Left lobe of liver (tissue), 2 donors: ENCODE measurements around the gene DNAJC16. TPM values are rescaled to one million over a fixed set of nuclear protein-coding genes. Genes with fewer than 3 reads are reported as not detected.
A peak's percentile ranks its signal among the peaks of the same experiment; 100 is the strongest.
"Not testable (repeated sequence)": the region's sequence is repeated elsewhere in the genome, so short reads cannot be mapped to it uniquely, and the experiment has no call there.

Source experiments
- ATAC-seq: fragments of 200-7000 bp; cut with Tn5 transposase; one replicate; pipeline ENCODE4 v1.9.1; 2020; ENCODE audit warnings: mild to moderate bottlenecking, moderate library complexity
- DNase-seq: peaks from one replicate; pipeline ENCODE4 v3.0.0-alpha.2; 2020; ENCODE audit warnings: low spot score
- total RNA-seq: library from RNA; stranded (reverse); gene quantifications from one replicate; pipeline ENCODE4 v1.2.1, GENCODE V29; 2021
- donor health status: DM: no; HTN: no; CAD: no; lungs with moderate emphysema.
- donor health status: DM: no; HTN: yes; CAD: no.

Gene DNAJC16
- total RNA-seq, 1 donor from 2014 or later = 10.0 TPM

DNA sequence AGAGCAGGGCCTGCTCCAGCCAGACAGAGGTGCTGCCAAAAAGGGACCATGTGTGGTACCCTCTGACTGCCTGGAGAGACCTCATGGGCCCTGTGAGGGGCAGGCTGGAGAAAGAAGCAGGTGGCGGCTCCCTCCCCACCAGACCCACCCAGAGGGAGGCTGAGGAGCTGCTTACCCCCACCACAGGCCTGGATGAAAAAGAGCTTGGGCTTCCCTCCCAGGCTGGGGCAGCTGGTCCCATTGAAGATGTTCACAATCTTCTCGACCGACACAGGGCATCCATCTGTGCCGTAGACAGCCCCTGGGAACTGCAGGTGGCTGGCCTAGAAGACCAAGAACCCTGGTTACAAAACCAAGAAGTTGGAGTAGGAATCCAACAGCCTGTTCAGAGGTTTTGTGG, 22.2 kb upstream of the DNAJC16 start:
- no peak for DNase-seq

DNA sequence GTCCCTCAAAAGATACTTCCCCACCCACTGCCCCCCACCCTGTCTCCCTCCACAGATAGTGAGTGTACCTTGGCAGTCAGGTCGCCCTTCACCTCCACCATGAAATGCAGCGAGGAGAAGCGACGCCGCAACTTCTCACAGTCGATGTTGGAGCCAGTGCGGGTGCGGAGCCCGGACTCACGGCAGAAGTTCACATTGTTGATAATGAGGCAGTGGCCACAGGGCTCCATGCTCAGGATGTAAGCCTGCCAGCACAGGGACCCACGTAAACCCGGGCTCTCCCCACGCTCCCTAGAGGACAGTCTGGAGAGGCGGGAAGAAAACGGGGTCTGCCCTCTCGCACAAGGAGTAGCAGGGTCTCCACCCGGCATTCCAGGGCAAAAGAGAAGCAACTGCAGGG, 19.8 kb upstream of the DNAJC16 start:
- no peak for DNase-seq
- ATAC-seq = no peak

More for the DNA sequence above, 22.2 kb upstream of the DNAJC16 start:
- no peak for ATAC-seq

DNA sequence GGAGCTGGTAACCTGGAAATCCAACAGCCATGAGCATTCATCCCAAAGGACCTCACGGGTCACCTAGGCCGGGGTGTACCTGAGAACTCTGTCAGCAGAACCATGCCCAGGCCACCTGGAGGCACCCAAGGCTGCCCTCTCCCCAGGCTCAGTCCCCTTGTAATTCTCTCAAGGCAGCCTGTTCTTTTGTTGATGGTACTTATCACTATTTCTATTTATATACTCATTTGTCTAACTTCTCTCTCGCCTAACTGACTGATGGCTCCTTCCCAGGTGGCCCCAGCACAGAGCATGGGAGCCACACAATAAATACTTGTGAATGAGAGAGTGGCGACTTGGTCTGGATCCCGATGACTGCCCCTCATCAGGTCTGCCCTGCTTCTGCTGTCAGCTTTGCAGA, 19.4 kb upstream of the DNAJC16 start:
- DNase-seq (no peak), ATAC-seq (no peak)

DNA sequence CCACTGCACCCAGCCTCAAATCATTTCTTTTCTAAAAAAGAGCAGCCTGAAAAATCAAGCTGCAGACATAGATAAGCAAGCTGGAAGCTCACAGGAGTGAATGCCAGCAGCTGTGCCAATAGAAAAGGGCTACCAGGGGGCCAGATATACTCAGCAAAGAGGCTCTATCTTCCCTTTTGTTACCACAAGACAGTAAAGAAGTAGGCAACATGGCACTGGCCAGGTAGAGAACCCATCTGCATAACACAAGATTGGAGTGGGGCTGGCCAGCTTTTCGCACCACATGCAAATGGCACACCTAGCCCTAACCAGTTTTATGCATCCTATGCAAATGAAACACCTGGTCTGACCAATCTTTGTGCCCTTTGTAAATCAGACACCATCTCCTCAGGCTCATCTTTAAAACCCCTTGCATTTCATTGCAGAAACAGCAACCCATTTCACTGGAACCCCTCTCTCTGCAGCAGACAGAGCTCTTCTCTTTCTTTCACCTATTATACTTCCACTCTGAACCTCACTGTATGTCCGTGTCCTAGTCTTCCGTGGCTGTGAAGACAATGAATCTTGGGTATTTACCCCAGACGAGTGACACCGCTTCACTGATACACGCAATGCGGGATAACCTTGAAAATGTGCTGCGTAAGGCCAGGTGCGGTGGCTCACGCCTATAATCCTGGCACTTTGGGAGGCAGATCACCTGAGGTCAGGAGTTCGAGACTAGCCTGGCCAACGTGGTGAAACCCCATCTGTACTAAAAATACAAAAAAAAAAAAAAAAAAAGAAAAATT, 17.8 kb upstream of the DNAJC16 start:
- ATAC-seq (no peak), DNase-seq (no peak)

DNA sequence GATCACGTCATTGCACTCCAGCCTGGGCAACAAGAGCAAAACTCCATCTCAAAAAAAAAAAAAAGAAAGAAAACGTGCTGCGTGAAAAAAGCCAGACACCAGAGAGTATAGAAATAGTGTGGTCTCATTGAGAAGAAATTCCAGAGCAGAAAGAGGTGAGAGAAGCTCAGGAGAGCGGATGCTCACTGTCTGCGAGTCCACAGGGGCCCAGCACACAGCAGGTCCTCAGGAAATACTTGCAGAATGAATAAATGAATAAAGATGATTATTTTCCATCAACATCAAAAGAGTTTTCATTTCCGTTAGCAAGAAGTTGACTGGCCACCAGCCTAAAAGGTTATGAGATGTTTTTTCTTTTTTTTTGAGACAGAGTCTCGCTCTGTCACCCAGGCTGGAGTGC, 17.1 kb upstream of the DNAJC16 start:
- no peak for DNase-seq
- no peak for ATAC-seq

DNA sequence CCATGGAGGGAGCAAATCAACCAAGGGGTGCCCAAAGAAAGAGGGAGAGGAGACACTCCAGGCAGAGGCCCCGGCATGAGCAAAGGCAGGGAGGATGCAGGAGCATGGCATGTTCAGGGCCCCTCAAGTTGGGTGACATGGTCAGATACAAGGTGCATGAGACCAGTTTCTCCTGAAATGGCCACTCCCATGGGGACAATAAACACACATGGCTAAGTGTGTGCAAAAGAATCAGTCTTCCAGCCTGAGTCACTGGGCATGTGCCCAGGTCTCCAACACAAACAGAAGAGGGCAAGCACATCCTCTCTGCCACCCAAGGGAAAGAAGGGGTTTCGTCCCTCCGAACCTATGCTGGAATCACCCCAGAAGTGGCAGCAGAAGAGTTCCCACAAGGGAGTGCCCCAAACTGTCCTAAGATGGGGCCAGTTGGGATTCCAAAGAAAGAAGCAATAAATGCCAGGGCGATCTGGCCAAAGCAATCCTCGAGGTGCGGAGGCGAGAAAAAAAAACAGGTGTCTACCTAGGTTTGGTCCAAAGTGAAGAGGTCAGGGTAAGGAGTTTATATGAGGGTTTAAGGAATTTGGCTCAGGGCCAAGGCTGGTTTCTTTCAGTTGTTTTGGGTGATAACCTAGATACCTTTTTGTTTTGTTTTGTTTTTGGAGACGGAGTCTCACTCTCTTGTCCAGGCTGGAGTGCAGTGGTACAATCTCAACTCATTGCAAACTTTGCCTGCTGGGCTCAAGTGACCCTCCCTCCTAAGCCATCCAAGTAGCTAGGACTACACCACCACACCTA, 15.8 kb upstream of the DNAJC16 start:
- ATAC-seq (no peak), DNase-seq (no peak)

DNA sequence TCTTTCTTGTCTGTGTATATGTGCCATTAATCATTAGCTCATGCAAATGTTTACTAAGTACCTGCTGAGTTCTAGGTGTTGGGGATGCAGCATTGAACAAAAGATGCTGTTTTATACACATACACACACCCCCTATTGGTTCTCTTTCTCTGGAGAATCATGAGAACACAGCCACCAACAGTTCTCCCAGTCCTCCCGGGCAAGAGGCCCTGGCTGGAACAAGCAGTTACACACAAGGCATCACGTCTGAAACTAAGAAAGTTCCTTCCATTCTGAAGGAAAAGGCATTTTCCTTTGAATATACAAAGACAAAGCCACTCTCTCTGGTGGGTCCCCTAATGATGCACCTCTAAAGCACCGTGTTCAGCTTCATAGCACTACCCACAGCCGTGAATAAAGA, 13.5 kb upstream of the DNAJC16 start:
- ATAC-seq = no peak
- no peak for DNase-seq

DNA sequence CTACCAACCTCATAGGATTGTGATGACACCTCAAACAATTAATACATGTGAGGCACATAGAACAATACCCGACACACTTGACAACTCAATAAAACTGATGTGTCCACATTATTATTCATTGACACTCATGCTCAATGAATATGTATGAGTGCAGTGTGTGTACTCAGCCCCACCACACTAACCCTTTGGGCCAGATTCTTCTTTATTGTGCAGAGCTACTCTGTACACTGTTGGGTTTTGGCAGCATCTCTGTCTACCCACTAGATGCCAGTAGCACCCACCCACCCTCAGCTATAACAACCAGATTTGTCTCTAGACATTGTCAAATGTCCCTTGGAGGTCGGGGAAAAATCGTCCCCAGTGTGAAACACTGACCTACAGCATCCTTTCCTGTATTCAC, 12.7 kb upstream of the DNAJC16 start:
- DNase-seq = no peak
- ATAC-seq = no peak

DNA sequence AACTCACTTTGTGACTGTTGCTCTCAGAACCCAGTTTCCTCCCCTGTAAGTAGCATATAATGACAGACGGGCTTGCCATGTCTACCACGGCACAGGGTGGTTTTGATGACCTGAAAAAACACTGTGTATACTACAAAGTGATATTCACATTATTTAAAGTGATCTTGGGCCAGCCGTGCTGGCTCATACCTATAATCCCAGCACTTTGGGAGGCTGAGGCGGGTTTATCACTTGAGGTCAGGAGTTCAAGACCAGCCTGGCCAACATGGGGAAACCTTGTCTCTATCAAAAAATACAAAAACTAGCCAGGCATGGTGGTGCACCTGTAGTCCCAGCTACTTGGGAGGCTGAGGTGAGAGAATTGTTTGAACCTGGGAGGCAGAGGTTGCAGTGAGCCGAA, 12.1 kb upstream of the DNAJC16 start:
- ATAC-seq = not testable (repeated sequence)

DNA sequence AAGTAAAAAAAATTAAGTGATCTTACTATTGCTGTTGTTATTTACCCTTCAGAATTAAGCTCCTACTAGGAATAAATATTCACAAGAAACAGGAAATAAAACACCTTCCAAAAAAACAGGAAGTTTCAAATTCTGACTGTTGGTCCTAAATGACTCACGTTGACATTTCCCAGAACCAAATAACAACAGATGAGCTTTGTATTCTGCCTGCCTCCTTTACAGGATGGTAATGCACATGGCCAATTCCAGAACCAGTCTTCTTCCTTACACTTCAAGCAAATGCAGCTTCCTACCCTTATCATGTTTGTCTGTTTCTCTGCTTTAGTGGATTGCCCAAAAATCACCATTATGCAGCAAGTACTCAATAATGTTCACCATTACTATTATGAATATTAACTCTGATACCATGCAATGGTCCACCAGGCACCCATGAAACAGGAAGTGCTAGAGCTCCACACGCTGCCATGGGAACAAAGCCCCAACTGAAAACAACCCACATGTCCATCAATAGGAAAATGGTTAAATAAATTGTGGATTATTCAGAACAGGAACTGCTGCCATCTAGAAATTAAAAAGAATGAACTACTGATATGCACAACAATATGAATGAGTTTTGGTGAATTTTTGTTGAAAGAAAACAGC, 11.5 kb upstream of the DNAJC16 start:
- DNase-seq (no peak), ATAC-seq (no peak)

More for the DNA sequence above, 12.1 kb upstream of the DNAJC16 start:
- DNase-seq = not testable (repeated sequence)

DNA sequence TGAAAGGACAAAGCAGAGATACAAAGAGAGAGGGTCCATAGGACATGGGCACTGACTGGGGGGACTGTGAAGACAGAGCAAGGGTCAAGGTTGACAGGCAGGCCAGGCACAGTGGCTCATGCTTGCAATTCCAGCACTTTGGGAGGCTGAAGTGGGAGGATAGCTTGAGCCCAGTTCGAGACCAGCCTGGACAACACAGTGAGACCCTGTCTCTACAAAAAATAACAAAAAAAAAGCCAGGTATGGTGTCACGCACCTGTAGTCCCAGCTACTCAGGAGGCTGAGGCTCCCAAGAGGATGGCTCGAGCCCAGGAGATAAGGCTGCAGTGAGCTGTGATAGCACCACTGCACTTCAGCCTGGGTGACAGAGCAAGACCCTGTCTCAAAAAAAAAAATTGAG, 7.0 kb upstream of the DNAJC16 start:
- peak; percentile 16 for DNase-seq
- no peak for ATAC-seq

DNA sequence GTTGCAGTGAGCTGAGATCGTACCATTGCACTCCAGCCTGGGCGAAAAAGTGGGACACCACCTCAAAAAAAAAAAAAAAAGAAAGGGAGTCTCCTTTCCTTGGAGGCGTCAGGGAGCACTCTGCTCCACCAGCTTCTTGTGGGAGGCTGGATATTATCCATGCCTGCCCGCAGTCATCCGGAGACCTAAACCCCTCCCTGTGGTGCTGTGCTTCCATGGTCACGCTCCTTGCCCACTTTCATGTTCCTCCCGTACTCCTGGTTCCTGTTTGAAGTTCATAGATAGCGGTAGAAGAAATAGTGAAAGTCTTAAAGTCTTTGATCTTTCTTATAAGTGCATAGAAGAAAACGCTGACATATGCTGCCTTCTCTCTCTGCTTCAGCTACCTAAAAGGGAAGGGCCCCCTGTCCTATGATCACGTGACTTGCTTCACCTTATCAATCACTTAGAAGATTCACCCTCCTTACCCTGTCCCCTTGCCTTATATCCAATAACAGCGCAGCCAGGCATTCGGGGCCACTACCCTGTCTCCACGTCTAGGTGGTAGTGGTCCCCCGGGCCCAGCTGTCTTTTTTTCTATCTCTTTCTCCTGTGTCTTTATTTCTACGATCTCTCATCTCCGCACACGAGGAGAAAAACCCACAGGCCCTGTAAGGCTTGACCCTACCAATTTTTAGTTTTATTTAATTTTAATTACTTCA, 5.3 kb upstream of the DNAJC16 start:
- DNase-seq = peak; percentile 33
- ATAC-seq = not testable (repeated sequence)

DNA sequence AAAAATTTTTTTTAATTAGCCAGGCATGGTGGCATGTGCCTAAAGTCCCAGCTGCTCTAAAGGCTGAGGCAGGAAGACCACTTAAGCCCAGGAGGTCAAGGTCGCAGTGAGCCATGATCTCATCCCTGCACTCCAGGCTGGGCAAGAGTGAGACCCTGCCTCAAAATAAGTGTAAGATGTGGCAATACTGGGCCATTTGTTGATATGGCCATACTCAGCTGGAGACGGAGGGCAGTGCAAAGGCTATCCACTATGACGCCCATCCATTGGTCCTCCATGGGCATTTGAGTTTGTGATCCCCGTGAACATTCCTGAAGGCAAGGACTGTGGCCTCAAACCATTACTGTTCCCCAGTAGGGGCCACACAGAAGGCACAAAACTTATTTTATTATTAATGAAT, 4.1 kb upstream of the DNAJC16 start:
- ATAC-seq (no peak), DNase-seq (peak; percentile 42)

DNA sequence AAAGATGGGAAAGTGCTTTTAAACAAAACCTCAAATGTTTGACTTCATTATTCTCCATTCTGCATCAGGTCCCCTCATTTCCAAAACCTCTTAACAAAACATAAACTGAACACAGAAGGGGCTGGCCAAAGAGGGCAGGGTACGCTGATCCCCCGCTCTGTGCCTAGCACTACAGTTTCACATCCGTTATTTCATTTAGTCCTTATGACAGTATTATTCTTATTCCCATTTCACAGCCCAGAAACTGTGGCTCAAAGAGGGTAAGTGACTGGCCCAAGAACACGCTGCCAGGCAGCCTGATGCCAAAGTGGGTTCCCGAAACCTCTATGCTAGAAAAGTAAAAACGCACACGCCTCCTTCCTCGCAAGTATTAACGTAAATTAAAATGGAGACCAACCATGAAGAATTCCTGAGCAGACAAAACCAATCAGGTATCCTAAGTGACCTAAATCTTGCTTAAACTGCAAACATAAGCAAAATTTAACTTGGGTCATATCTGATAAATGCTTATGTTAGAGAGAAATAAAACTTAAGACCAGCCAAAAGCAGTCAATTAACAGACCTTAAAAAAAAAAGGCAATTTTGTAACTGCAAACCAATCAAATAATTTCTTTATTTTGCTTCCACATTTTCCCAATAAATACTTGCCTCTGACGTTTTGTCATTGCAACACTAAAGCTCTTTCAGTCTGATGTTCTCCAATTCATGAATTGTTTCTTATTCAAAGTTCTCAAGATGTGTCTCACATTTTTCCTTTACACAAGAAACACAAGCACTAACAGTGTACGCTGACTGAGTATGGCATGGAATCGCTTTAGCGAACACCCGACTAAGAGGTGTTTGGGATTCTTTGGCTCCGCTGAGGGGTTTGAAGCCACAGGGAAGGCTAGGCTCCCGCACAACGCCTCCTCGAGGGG, 3.3 kb upstream of the DNAJC16 start:
- DNase-seq = peak; percentile 43
- no peak for ATAC-seq

DNA sequence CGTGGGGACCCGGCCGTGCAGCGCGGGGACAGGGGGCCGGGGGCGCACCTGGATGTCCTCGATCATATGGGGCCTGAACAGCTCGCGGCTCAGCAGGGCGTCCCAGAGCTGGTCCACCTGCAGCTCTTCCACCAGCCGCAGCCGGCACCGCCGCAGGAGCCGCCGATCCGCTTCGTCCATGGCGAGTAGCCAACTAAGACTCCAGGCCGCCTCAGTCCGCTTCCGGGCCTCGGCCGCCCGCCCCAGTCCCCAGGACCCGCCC, 2.7 kb upstream of the DNAJC16 start, which contains the start of gene CASP9:
Gene CASP9 (minus strand): TSS at position 195 of the 262 bp plus-strand sequence. CDS start 15 bp downstream, at position 180.
- ATAC-seq (no peak), DNase-seq (no peak)

DNA sequence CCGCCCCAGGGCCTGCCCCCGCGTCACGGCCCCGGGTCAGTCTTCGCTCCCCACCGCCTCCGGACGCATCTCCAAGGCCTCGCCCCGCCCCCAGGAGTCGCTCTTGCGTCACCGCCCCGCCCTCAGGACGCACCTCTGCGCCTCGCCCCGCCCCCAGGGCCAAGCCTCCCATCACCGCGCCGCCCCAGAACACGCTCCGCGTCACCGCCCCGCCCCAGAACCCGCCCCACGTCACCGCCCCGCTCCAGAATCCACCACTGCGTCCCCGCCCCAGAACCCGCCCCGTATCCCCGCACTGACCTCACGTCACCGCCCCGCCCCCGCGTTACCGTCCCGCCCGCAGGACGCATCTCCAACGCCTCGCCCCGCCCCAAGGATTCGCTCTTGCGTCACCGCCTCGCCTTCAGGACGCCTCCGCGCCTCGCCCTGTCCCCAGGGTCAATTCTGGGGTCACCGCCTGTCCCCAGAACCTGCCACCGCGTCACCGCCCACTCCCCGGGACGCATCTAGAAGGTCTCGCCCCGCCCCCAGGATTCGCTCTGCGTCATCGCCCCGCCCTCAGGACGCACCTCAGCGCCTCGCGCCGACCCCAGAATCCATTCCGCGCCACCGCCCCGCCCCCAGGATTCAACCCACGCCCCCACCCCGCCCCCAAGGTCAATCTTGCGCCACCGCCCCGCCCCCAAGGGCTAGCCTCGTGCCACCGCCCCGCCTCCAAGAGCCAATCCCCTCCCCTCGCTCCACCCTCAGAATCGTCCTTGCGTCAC, 2.2 kb upstream of the DNAJC16 start:
- DNase-seq = peak; percentile 100
- ATAC-seq = peak; percentile 65

DNA sequence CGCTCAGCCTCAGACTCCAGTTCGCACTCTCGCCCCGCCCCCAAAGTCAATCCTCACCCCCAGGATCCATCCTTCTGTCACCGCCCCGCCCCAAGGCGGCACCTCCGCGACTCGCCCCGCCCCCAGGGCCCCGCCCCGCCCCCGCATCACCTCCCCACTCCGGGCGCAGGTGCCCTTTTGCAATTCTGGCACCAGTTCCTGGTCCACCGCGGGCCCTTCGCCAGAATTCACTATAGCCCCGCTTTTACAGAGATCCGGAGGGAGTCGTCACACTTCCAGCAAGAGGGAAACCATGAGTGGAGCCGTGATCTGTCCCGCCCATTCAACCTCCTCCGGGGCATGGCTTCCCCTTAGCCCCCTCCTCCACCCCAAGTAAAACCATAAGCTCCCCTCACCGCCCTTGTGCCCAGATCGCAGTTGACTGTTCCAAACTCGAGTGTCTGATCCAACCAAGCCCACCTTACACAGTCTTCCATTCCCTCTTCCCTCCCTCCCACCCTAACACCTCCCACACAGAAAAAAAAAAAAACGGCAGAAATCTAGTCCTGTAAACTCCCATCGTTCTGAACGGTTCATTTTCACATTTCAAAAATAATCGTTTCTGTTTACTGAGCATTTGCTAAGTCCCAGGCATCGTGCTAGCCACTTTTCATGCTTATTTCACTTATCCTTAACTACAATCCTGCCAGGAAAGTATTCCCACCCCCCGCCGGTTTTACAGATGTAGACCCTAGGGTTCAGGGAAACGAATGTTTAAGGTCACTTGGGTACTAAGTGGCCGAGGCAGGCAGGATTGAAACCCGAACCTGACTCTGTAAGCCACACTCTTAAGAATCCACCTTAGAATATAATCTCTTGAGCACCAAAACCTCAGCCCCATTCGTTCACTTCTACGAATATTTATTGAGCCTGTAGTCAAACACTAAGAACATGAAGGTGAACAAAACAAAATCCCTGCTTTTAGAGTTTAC, 1.3 kb upstream of the DNAJC16 start:
- DNase-seq (peak; percentile 48), ATAC-seq (peak; percentile 62)

DNA sequence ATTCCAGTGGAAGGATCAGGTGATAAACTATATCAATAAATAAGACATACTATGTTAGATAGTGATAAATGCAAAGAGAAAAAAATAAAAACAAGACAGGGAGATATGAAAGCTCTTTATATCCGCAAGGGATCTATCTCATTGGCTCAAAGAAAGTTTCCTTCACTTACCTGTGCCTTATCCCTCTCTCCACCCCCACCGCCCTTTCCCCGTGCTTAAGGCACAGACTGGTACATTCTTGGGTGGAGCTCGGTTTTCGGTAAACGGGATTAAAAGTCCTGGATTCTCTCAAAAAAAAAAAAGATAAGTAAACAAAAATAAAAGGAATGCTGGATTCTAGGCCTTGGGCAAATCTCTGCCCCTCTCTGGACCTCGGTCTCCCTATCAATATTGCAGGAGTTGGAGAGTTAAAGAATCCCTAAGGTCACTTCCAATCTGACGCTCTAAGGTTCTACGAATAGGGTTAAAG, 593 bp upstream of the DNAJC16 start:
- ATAC-seq = no peak
- DNase-seq = no peak
